Osteocyte (in vitro differentiated cells): ENCODE results near the gene LAMP2. TPM values are rescaled to one million over a fixed set of nuclear protein-coding genes. Genes with fewer than 3 reads are reported as not detected.
"Not testable (repeated sequence)": the region's sequence is repeated elsewhere in the genome, so short reads cannot be mapped to it uniquely, and the experiment has no call there.

Source experiments
- DNase-seq: peaks from one replicate; pipeline ENCODE4 v3.0.0; 2021; ENCODE audit warnings: mixed read lengths; ENCODE audit not compliant: unreplicated experiment; ENCODE audit errors: extremely low spot score
- H3K27ac Mint-ChIP-seq: one replicate; pipeline ENCODE4 v1.8.0; 2021; ENCODE audit warnings: mild to moderate bottlenecking, mixed read lengths; ENCODE audit not compliant: unreplicated experiment
- H3K27me3 Mint-ChIP-seq: one replicate; pipeline ENCODE4 v1.8.0; 2021; ENCODE audit warnings: mixed read lengths; ENCODE audit not compliant: unreplicated experiment
- H3K36me3 Mint-ChIP-seq: one replicate; pipeline ENCODE4 v1.8.0; 2021; ENCODE audit warnings: mixed read lengths; ENCODE audit not compliant: unreplicated experiment
- H3K4me1 Mint-ChIP-seq: one replicate; pipeline ENCODE4 v1.8.0; 2021; ENCODE audit warnings: mixed read lengths; ENCODE audit not compliant: unreplicated experiment
- H3K4me3 Mint-ChIP-seq: one replicate; pipeline ENCODE4 v1.8.0; 2021; ENCODE audit warnings: mild to moderate bottlenecking, moderate library complexity, mixed read lengths; ENCODE audit not compliant: unreplicated experiment
- H3K9me3 Mint-ChIP-seq: one replicate; pipeline ENCODE4 v1.8.0; 2021; ENCODE audit warnings: mixed read lengths; ENCODE audit not compliant: unreplicated experiment
- CTCF ChIP-seq: fragments of 200-600 bp; sonication (generic); IDR thresholded peaks from 2 replicates; pipeline ENCODE4 v1.5.0; 2021; ENCODE audit warnings: antibody characterized with exemption, mild to moderate bottlenecking, moderate library complexity
- total RNA-seq: library from RNA; stranded (reverse); gene quantifications from 2 replicates; pipeline ENCODE4 v1.2.1, GENCODE V29; 2021

LAMP2 gene
- total RNA-seq, 1 donor from 2014 or later, result 206 TPM

GRCh38 chrX:120504569-120504968 lies 35.5 kb upstream of the LAMP2 start:
- DNase-seq, result no peak
- no peaks in the 10 kb centered on the region for H3K4me1 Mint-ChIP-seq
- peaks cover 14% of the 10 kb centered on the region for H3K9me3 Mint-ChIP-seq
- no peaks in the 10 kb centered on the region for H3K36me3 Mint-ChIP-seq
- H3K27ac Mint-ChIP-seq, result no peak overlapping the region
- no peaks in the 10 kb centered on the region for H3K27me3 Mint-ChIP-seq
- TF ChIP-seq CTCF, result no peak
- no peak overlapping the region for H3K4me3 Mint-ChIP-seq

GRCh38 chrX:120499301-120500072 lies 30.4 kb upstream of the LAMP2 start:
- H3K4me3 Mint-ChIP-seq, result no peak overlapping the region
- H3K9me3 Mint-ChIP-seq, result peaks cover 11% of the 10 kb centered on the region
- H3K27ac Mint-ChIP-seq, result no peak overlapping the region
- no peak for DNase-seq
- no peak for TF ChIP-seq CTCF
- peaks cover 3% of the 10 kb centered on the region for H3K4me1 Mint-ChIP-seq
- H3K36me3 Mint-ChIP-seq, result no peaks in the 10 kb centered on the region
- no peaks in the 10 kb centered on the region for H3K27me3 Mint-ChIP-seq

GRCh38 chrX:120490119-120490518 lies 21.0 kb upstream of the LAMP2 start:
- not testable (repeated sequence) for DNase-seq, H3K4me3 Mint-ChIP-seq, H3K9me3 Mint-ChIP-seq, H3K36me3 Mint-ChIP-seq, H3K27ac Mint-ChIP-seq, H3K4me1 Mint-ChIP-seq, H3K27me3 Mint-ChIP-seq

- Mint-ChIP-seq H3K4me1 (peaks cover 9% of the 10 kb centered on the region), H3K36me3 (peaks cover 1% of the 10 kb centered on the region), H3K27ac (no peak overlapping the region), H3K27me3 (no peaks in the 10 kb centered on the region), H3K4me3 (no peak overlapping the region), H3K9me3 (peaks cover 3% of the 10 kb centered on the region)
- no peak for TF ChIP-seq CTCF
- no peak for DNase-seq
Observed at GRCh38 chrX:120486786-120487185, 17.7 kb upstream of the LAMP2 start.

- H3K4me3 Mint-ChIP-seq, result peak overlapping the region; percentile 78
- no peaks in the 10 kb centered on the region for H3K27me3 Mint-ChIP-seq
- H3K9me3 Mint-ChIP-seq, result peaks cover 3% of the 10 kb centered on the region
- peaks cover 9% of the 10 kb centered on the region for H3K4me1 Mint-ChIP-seq
- peak overlapping the region; percentile 96 for H3K27ac Mint-ChIP-seq
- peak; percentile 87 for DNase-seq
- TF ChIP-seq CTCF, result peak; percentile 57
- H3K36me3 Mint-ChIP-seq, result peaks cover 1% of the 10 kb centered on the region
Observed at GRCh38 chrX:120485638-120486520, 16.8 kb upstream of the LAMP2 start.
